GM23248 (cell line): ENCODE measurements around the gene SH3RF1.

Experiments used
- EZH2 ChIP-seq: fragments of 200-600 bp; sonication (generic); IDR thresholded peaks from 2 replicates; pipeline ENCODE4 v1.6.1; 2018; ENCODE audit warnings: antibody characterized with exemption, mild to moderate bottlenecking; ENCODE audit not compliant: insufficient read depth, poor library complexity, severe bottlenecking
- EZH2phosphoT487 ChIP-seq: fragments of 200-600 bp; sonication (generic); IDR thresholded peaks from 2 replicates; pipeline ENCODE4 v1.6.1; 2018; ENCODE audit warnings: antibody characterized with exemption, moderate library complexity, mild to moderate bottlenecking, low read depth; ENCODE audit not compliant: insufficient read depth

DNA sequence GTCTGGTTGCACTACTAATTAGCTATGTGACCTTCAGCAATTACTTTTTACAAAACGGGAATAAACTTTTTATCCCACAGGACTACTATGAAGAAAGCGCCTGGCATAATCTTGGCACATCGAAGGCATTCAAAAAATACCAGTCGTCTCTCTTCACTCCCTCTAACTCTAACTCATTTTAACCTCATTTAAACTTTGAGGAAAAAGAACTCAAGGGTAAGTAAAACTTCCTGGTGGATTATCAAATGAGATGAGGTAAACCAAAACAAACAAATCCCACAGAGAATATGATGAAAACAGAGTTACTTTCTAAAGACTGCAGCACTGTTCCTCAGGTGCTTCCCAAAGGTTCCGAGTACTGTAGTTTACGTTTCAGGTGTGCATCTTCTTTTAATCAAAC is 66.9 kb downstream of the SH3RF1 start:
- TF ChIP-seq EZH2 (no peak), EZH2phosphoT487 (no peak)
